ENCODE data around the gene PALLD. TPM values are rescaled to one million over a fixed set of nuclear protein-coding genes. Genes with fewer than 3 reads are reported as not detected.

The PALLD gene
- total RNA-seq, 1 experiment from 2014 or later: 176 TPM

GRCh38 chr4:168731006-168731636 lies 234.3 kb downstream of the PALLD start:
- peak; percentile 67 for DNase-seq (ENCODE audit: low read depth)

GRCh38 chr4:168731706-168732414 lies 235.0 kb downstream of the PALLD start:
- no peak for DNase-seq (ENCODE audit: low read depth)

GRCh38 chr4:168732714-168733113 lies 235.9 kb downstream of the PALLD start:
- peak; percentile 60 for DNase-seq (ENCODE audit: low read depth)

- no peak for DNase-seq (ENCODE audit: low read depth)
Measured at GRCh38 chr4:168734703-168735678, 238.1 kb downstream of the PALLD start.

GRCh38 chr4:168735735-168736134 lies 238.9 kb downstream of the PALLD start:
- no peak for DNase-seq (ENCODE audit: low read depth)

- DNase-seq (ENCODE audit: low read depth): no peak
Measured at GRCh38 chr4:168736860-168737805, 240.3 kb downstream of the PALLD start.

GRCh38 chr4:168737806-168738172 lies 240.9 kb downstream of the PALLD start:
- peak; percentile 93 for DNase-seq (ENCODE audit: low read depth)

GRCh38 chr4:168739886-168740285 lies 243.0 kb downstream of the PALLD start:
- DNase-seq (ENCODE audit: low read depth): no peak

GRCh38 chr4:168740691-168741090 lies 243.8 kb downstream of the PALLD start:
- no peak for DNase-seq (ENCODE audit: low read depth)

- no peak for DNase-seq (ENCODE audit: low read depth)
Measured at GRCh38 chr4:168741281-168742173, 244.7 kb downstream of the PALLD start.

- no peak for DNase-seq (ENCODE audit: low read depth)
Measured at GRCh38 chr4:168743131-168743530, 246.3 kb downstream of the PALLD start.

- DNase-seq (ENCODE audit: low read depth): peak; percentile 70
Measured at GRCh38 chr4:168743601-168744000, 246.7 kb downstream of the PALLD start.

- DNase-seq (ENCODE audit: low read depth): peak; percentile 59
Measured at GRCh38 chr4:168744021-168744420, 247.2 kb downstream of the PALLD start.

GRCh38 chr4:168748807-168749206 lies 252.0 kb downstream of the PALLD start:
- DNase-seq (ENCODE audit: low read depth): no peak

GRCh38 chr4:168751263-168752225 lies 254.7 kb downstream of the PALLD start:
- DNase-seq (ENCODE audit: low read depth): peak; percentile 79

GRCh38 chr4:168755598-168756477 lies 259.0 kb downstream of the PALLD start:
- peak; percentile 72 for DNase-seq (ENCODE audit: low read depth)

GRCh38 chr4:168757500-168757899 lies 260.6 kb downstream of the PALLD start:
- peak; percentile 43 for DNase-seq (ENCODE audit: low read depth)
